ENCODE data around the gene FOXJ3.
A peak's percentile ranks its signal among the peaks of the same experiment; 100 is the strongest.

Gene FOXJ3

GRCh38 chr1:42334240-42335049, 590 bp downstream of the FOXJ3 start:
- peak; percentile 7 to 27 (median 9) for DNase-seq (ENCODE audit: low read depth in 4 of 4, low spot score in 1 of 4)

- DNase-seq (ENCODE audit: low read depth in 4 of 4, low spot score in 1 of 4) = no peak
Observed at GRCh38 chr1:42333662-42334239, 1.3 kb downstream of the FOXJ3 start.

- no peak for DNase-seq (ENCODE audit: low read depth in 4 of 4, low spot score in 1 of 4)
Observed at GRCh38 chr1:42332877-42333276, 2.2 kb downstream of the FOXJ3 start.

- no peak for DNase-seq (ENCODE audit: low read depth in 4 of 4, low spot score in 1 of 4)
Observed at GRCh38 chr1:42330215-42330614, 4.8 kb downstream of the FOXJ3 start.

- DNase-seq (ENCODE audit: low read depth in 4 of 4, low spot score in 1 of 4) = no peak
Observed at GRCh38 chr1:42328916-42329496, 6.0 kb downstream of the FOXJ3 start.

- no peak for DNase-seq (ENCODE audit: low read depth in 4 of 4, low spot score in 1 of 4)
Observed at GRCh38 chr1:42328047-42328625, 6.9 kb downstream of the FOXJ3 start.

GRCh38 chr1:42325014-42325402, 10.0 kb downstream of the FOXJ3 start:
- no peak for DNase-seq (ENCODE audit: low read depth in 4 of 4, low spot score in 1 of 4)

GRCh38 chr1:42324398-42325013, 10.5 kb downstream of the FOXJ3 start:
- DNase-seq (ENCODE audit: low read depth in 4 of 4, low spot score in 1 of 4) = no peak

GRCh38 chr1:42323551-42323950, 11.5 kb downstream of the FOXJ3 start:
- no peak for DNase-seq (ENCODE audit: low read depth in 4 of 4, low spot score in 1 of 4)

- DNase-seq (ENCODE audit: low read depth in 4 of 4, low spot score in 1 of 4) = no peak
Observed at GRCh38 chr1:42322577-42322976, 12.5 kb downstream of the FOXJ3 start.

GRCh38 chr1:42321731-42322130, 13.3 kb downstream of the FOXJ3 start:
- no peak for DNase-seq (ENCODE audit: low read depth in 4 of 4, low spot score in 1 of 4)

GRCh38 chr1:42320708-42321107, 14.3 kb downstream of the FOXJ3 start:
- DNase-seq (ENCODE audit: low read depth in 4 of 4, low spot score in 1 of 4) = no peak

- DNase-seq (ENCODE audit: low read depth in 4 of 4, low spot score in 1 of 4) = no peak
Observed at GRCh38 chr1:42319871-42320484, 15.1 kb downstream of the FOXJ3 start.

GRCh38 chr1:42319128-42319851, 15.7 kb downstream of the FOXJ3 start:
- DNase-seq (ENCODE audit: low read depth in 4 of 4, low spot score in 1 of 4) = no peak

GRCh38 chr1:42318601-42319000, 16.4 kb downstream of the FOXJ3 start:
- DNase-seq (ENCODE audit: low read depth in 4 of 4, low spot score in 1 of 4) = no peak

GRCh38 chr1:42317308-42317707, 17.7 kb downstream of the FOXJ3 start:
- DNase-seq (ENCODE audit: low read depth in 4 of 4, low spot score in 1 of 4) = no peak

GRCh38 chr1:42316292-42316691, 18.7 kb downstream of the FOXJ3 start:
- DNase-seq (ENCODE audit: low read depth in 4 of 4, low spot score in 1 of 4) = no peak

GRCh38 chr1:42315500-42315899, 19.5 kb downstream of the FOXJ3 start:
- no peak for DNase-seq (ENCODE audit: low read depth in 4 of 4, low spot score in 1 of 4)

GRCh38 chr1:42313970-42314369, 21.1 kb downstream of the FOXJ3 start:
- DNase-seq (ENCODE audit: low read depth in 4 of 4, low spot score in 1 of 4) = no peak

GRCh38 chr1:42312576-42313212, 22.3 kb downstream of the FOXJ3 start:
- DNase-seq (ENCODE audit: low read depth in 4 of 4, low spot score in 1 of 4) = no peak
